ENCODE measurements around the gene SPATA45. TPM values are rescaled to one million over a fixed set of nuclear protein-coding genes. Genes with fewer than 3 reads are reported as not detected.

SPATA45 gene
- total and polyA plus RNA-seq, 2 of the 13 experiments (the other 11 are each of a cell fraction or from before 2014, with no cell fraction given) = 0.17 to 0.64 TPM

DNA sequence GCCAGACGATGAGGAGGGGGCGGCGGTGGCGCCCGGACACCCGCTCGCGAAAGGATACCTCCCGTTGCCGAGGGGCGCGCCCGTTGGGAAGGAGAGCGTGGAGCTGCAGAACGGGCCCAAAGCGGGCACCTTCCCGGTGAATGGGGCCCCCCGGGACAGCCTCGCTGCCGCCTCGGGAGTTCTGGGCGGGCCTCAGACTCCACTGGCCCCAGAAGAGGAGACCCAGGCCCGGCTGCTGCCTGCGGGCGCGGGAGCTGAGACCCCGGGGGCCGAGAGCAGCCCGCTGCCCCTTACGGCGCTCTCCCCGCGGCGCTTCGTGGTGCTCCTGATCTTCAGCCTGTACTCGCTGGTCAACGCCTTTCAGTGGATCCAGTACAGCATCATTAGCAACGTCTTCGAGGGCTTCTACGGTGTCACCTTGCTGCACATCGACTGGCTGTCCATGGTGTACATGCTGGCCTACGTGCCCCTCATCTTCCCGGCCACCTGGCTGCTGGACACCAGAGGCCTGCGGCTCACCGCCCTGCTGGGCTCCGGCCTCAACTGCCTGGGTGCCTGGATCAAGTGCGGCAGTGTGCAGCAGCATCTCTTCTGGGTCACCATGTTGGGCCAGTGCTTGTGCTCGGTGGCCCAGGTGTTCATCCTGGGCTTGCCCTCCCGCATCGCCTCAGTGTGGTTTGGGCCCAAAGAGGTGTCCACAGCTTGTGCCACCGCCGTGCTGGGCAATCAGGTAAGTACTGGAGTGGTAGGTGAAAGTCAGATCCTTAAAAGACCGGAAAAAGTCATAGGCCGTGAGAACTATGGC lies 11.2 kb upstream of the SPATA45 start (continued):
- TF ChIP-seq, protein P1, sequence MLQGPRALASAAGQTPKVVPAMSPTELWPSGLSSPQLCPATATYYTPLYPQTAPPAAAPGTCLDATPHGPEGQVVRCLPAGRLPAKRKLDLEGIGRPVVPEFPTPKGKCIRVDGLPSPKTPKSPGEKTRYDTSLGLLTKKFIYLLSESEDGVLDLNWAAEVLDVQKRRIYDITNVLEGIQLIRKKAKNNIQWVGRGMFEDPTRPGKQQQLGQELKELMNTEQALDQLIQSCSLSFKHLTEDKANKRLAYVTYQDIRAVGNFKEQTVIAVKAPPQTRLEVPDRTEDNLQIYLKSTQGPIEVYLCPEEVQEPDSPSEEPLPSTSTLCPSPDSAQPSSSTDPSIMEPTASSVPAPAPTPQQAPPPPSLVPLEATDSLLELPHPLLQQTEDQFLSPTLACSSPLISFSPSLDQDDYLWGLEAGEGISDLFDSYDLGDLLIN (CRISPR knock-in tag; IDR thresholded peaks at IDR 0.05; ENCODE audit: borderline replicate concordance) = 0 out of 2 replicates have a peak, but pooled peaks have one; percentile 54
- TF ChIP-seq NR3C1 (CRISPR knock-in tag; IDR thresholded peaks at IDR 0.05) (no peak), NFKB2 (CRISPR knock-in tag; IDR thresholded peaks at IDR 0.05; ENCODE audit: borderline replicate concordance) (peak; percentile 28; the same call in 1 of the 2 replicates), ZEB1 (IDR thresholded peaks at IDR 0.05; ENCODE audit: insufficient replicate concordance, low read depth) (no peak), DMAP1 (CRISPR knock-in tag; IDR thresholded peaks at IDR 0.05) (peak; percentile 13; the same call in 1 of the 2 replicates), FOXO1 (CRISPR knock-in tag; IDR thresholded peaks at IDR 0.05) (no peak), SRSF4 (IDR thresholded peaks at IDR 0.05; ENCODE audit: low read depth, low read length, poor library complexity, severe bottlenecking) (no peak), TEAD3 (CRISPR knock-in tag; optimal IDR thresholded peaks at IDR 0.05; ENCODE audit: borderline replicate concordance) (no peak), PAX8 (CRISPR knock-in tag; IDR thresholded peaks at IDR 0.05; ENCODE audit: borderline replicate concordance) (no peak), ZNF569 (CRISPR knock-in tag; IDR thresholded peaks at IDR 0.05; ENCODE audit: borderline replicate concordance) (no peak), ZNF441 (CRISPR knock-in tag; IDR thresholded peaks at IDR 0.05; ENCODE audit: borderline replicate concordance) (peak; percentile 63; the same call in 1 of the 2 replicates), MED13 (CRISPR knock-in tag; IDR thresholded peaks at IDR 0.05) (no peak), PLRG1 (conservative IDR thresholded peaks at IDR 0.05) (no peak), ZNF792 (CRISPR knock-in tag; IDR thresholded peaks at IDR 0.05) (no peak), MAZ (IDR thresholded peaks at IDR 0.05; ENCODE audit: borderline replicate concordance, low read depth, low read length) (no peak), MAZ (CRISPR knock-in tag; IDR thresholded peaks at IDR 0.05; ENCODE audit: low read depth) (no peak), ZKSCAN8 (CRISPR knock-in tag; IDR thresholded peaks at IDR 0.05; ENCODE audit: borderline replicate concordance) (no peak), NR2F6 (IDR thresholded peaks at IDR 0.05) (no peak), NR2F6 (CRISPR knock-in tag; IDR thresholded peaks at IDR 0.05) (no peak), TCF7L2 (IDR thresholded peaks at IDR 0.05; ENCODE audit: low read depth, low read length) (no peak), U2AF1 (optimal IDR thresholded peaks at IDR 0.05; ENCODE audit: low read depth, low read length) (no peak), ZNF660 (CRISPR knock-in tag; IDR thresholded peaks at IDR 0.05; ENCODE audit: borderline replicate concordance, low read depth) (no peak)
- TF ChIP-seq, protein P2, sequence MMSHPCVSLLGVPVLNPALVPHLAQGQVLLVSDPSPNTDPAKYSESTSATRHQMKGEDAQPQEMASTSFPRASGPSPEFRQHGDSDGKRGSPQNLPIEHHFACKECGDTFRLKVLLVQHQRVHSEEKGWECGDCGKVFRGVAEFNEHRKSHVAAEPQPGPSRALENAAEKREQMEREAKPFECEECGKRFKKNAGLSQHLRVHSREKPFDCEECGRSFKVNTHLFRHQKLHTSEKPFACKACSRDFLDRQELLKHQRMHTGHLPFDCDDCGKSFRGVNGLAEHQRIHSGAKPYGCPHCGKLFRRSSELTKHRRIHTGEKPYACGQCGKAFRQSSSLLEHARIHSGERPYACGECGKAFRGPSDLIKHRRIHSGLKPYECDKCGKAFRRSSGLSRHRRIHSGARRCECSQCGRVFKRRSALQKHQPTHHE (CRISPR knock-in tag; IDR thresholded peaks at IDR 0.05; ENCODE audit: borderline replicate concordance) = no peak
- TF ChIP-seq, protein P3, sequence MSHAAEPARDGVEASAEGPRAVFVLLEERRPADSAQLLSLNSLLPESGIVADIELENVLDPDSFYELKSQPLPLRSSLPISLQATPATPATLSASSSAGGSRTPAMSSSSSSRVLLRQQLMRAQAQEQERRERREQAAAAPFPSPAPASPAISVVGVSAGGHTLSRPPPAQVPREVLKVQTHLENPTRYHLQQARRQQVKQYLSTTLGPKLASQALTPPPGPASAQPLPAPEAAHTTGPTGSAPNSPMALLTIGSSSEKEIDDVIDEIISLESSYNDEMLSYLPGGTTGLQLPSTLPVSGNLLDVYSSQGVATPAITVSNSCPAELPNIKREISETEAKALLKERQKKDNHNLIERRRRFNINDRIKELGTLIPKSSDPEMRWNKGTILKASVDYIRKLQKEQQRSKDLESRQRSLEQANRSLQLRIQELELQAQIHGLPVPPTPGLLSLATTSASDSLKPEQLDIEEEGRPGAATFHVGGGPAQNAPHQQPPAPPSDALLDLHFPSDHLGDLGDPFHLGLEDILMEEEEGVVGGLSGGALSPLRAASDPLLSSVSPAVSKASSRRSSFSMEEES (CRISPR knock-in tag; IDR thresholded peaks at IDR 0.05) = no peak

Measured in HepG2 (cell line).